Adrenal gland (tissue), 12 donors: ENCODE results near the gene BZW1. TPM values are rescaled to one million over a fixed set of nuclear protein-coding genes. Genes with fewer than 3 reads are reported as not detected.

Experiments used
- DNase-seq, 7 donors: peaks; one replicate each; pipeline ENCODE4 v3.0.0-alpha.2; 2019 to 2020
- H3K27ac ChIP-seq, 5 donors: fragments of 200-600 bp; sonication (generic) in 4 of 5; 1 replicate in 3 of 5; 2 replicates in 2 of 5; pipeline versions ENCODE4 v1.5.1 to v1.8.0; 2016 to 2020; ENCODE audit warnings: mild to moderate bottlenecking in 1 of 5
- H3K27me3 ChIP-seq: fragments of 200-600 bp; 2 replicates; pipeline ENCODE4 v1.8.0; 2021
- H3K36me3 ChIP-seq, 2 donors: fragments of 200-600 bp; replicated peaks in 1 of 2; 1 replicate in 1 of 2; 2 replicates in 1 of 2; pipeline versions ENCODE4 v1.5.1 to v1.8.0; 2018 to 2022
- H3K4me1 ChIP-seq, 2 donors: fragments of 200-600 bp; replicated peaks in 1 of 2; 1 replicate in 1 of 2; 2 replicates in 1 of 2; pipeline versions ENCODE4 v1.5.1 to v1.8.0; 2018 to 2021
- H3K4me3 ChIP-seq, 4 donors: fragments of 200-600 bp; sonication (generic) in 3 of 4; one replicate each; pipeline ENCODE4 v1.5.1; 2016 to 2018
- H3K9me3 ChIP-seq, 3 donors: fragments of 200-600 bp; sonication (generic) in 1 of 3; replicated peaks in 1 of 3; 1 replicate in 2 of 3; 2 replicates in 1 of 3; pipeline versions ENCODE4 v1.5.1 to v1.8.0; 2016 to 2021
- POLR2A ChIP-seq, 2 donors: fragments of 450-650 bp; IDR thresholded peaks; one replicate each; pipeline ENCODE4 v1.6.1; 2017; ENCODE audit warnings: antibody characterized with exemption in 2 of 2, mild to moderate bottlenecking in 2 of 2, moderate library complexity in 1 of 2
- WGBS, 4 donors: extraction: QIAGEN DNeasy Blood & Tissue Kit in 2 of 4; methylation state at CpG; one replicate each; pipeline versions ENCODE4 v1.1.5 to v1.1.7; 2013 to 2017; 5-methylcytosine and 5-hydroxymethylcytosine counted together
- intact Hi-C, 2 donors: fragments of 100-400 bp; cut with DNase I; formaldehyde crosslinking; loops; one replicate each; pipeline versions ENCODE4 v1.14.1 to v1.15.0; 2022 to 2023
- polyA plus RNA-seq, 3 donors: library from polyadenylated mRNA; stranded (reverse); fragments of 200-250 nt in 2 of 3; fragments of 350-450 nt in 1 of 3; fragmentation: Illumina TruSeq in 1 of 3; extraction: RNeasy Lipid Tissue Mini Kit (QIAGEN cat#74804) in 1 of 3; gene quantifications; one replicate each; pipeline ENCODE4 v1.2.3, GENCODE V29; 2013 to 2014
- total RNA-seq, 9 donors: library from RNA; depleted of rRNA in 4 of 9; stranded (reverse); fragments of >200 nt in 4 of 9; fragments of 120-200 nt in 1 of 9; fragmentation: NEBNext Ultra II Directional in 1 of 9; extraction: Animal tissue kit (Norgen Biotek cat#: 25700) in 1 of 9; gene quantifications; one replicate each; pipeline versions ENCODE4 v1.1.0 to v1.2.4, GENCODE V29; 2013 to 2023
- TF ChIP-seq, protein P1 (sequence below), 6 experiments: fragments of 450-650 bp in 4 of 6; fragments of 200-600 bp in 2 of 6; sonication (generic) in 1 of 6; IDR thresholded peaks; 1 replicate in 5 of 6; 2 replicates in 1 of 6; pipeline versions ENCODE4 v1.5.1 to v1.8.0; 2016 to 2021; ENCODE audit warnings: antibody characterized with exemption in 6 of 6, mild to moderate bottlenecking in 2 of 6, moderate library complexity in 1 of 6
- donor health status: healthy with polysubstance abuse.
- donor health status: Bipolar disorder and iron deficiency.
- donor health status: DM: yes; HTN: yes; CAD: no.
- donor health status: DM: no; HTN: no; CAD: no.
- donor health status: DM: no; HTN: no; CAD: no.
- donor health status: DM: yes; HTN: yes; CAD: no.

The BZW1 gene
- total and polyA plus RNA-seq, 12 donors, result 28.4 to 631 (median 193) TPM

DNA sequence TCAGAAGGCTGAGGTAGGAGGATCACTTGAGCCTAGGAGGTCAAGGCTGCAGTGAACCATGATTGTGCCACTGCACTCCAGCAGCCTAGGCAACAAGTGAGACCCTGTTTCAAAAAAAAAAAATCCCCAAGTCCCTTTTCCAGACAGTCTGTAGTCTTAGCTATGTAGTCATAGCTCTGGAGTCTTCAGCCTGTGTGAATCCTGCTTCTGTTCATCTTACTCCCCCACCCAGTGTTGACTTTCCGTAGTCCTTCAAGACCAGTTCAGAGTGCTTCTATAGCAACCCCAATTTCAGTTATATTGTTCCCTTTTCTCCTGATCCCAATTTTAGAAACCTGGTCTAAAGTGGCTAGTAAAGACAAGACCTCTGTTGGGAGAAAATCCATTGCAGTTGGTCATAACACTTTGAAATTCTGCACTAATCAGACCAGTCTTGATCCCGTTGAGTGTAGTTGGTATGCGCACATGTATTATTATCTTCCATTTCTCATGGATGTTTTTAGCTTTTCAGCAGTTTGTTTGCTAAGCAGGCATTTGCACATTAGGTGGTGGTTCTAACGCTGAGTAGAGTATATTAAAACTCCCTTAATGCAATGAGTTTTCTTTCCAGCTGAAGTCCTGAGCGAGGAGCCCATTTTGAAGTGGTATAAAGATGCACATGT is 9.0 kb downstream of the BZW1 start:
- no peak for DNase-seq
- Histone ChIP-seq H3K36me3 (peaks cover 0 to 63% of the 10 kb centered on the region in 2 donors), H3K4me1 (peaks cover 5 to 6% of the 10 kb centered on the region in 2 donors), H3K4me3 (no peak overlapping the region), H3K9me3 (no peaks in the 10 kb centered on the region), H3K27ac (no peak overlapping the region), H3K27me3 (no peaks in the 10 kb centered on the region)
- 91 to 97% (median 96%) methylated on average over 5 of the region's 5 CpGs for WGBS, 4 donors
- TF ChIP-seq, protein P1, sequence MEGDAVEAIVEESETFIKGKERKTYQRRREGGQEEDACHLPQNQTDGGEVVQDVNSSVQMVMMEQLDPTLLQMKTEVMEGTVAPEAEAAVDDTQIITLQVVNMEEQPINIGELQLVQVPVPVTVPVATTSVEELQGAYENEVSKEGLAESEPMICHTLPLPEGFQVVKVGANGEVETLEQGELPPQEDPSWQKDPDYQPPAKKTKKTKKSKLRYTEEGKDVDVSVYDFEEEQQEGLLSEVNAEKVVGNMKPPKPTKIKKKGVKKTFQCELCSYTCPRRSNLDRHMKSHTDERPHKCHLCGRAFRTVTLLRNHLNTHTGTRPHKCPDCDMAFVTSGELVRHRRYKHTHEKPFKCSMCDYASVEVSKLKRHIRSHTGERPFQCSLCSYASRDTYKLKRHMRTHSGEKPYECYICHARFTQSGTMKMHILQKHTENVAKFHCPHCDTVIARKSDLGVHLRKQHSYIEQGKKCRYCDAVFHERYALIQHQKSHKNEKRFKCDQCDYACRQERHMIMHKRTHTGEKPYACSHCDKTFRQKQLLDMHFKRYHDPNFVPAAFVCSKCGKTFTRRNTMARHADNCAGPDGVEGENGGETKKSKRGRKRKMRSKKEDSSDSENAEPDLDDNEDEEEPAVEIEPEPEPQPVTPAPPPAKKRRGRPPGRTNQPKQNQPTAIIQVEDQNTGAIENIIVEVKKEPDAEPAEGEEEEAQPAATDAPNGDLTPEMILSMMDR (IDR thresholded peaks at IDR 0.05), result no peak
- TF ChIP-seq POLR2A (IDR thresholded peaks at IDR 0.05), result no peak
- intact Hi-C loops, result no loop called here

DNA sequence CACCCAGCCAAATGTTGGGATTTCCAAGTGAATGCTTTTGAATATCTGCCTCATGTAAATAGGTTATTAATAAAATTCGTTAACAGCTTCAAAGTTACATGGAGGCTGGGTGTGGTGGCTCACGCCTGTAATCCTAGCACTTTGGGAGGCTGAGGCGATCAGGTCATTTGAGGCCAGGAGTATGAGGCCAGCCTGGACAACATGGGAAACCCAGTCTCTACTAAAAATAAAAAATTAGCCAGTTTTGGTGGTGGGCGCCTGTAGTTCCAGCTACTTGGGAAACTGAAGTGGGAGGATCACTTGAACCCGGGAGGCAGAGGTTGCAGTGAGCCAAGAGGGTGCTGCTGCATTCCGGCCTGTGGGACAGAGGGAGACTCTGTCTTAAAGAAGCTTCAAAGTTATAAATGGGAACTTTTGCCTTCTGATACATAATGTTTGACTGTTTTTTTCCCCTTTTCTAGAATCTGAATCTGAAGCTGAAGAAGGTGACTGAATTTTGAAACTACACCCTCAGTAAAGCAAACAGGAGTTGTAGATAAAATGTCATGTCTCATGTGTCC is 10.1 kb downstream of the BZW1 start:
- TF ChIP-seq, protein P1 (IDR thresholded peaks at IDR 0.05), result no peak
- TF ChIP-seq POLR2A (IDR thresholded peaks at IDR 0.05), result no peak
- H3K27ac ChIP-seq, result no peak overlapping the region
- H3K27me3 ChIP-seq, result no peaks in the 10 kb centered on the region
- peaks cover 13 to 15% of the 10 kb centered on the region in 2 donors for H3K4me1 ChIP-seq
- intact Hi-C loops, result no loop called here
- no peak for DNase-seq
- WGBS, 4 donors, result 84 to 91% (median 90%) methylated on average over 5 to 6 of the region's 6 CpGs
- no peak overlapping the region for H3K4me3 ChIP-seq
- H3K36me3 ChIP-seq, result peaks cover 0 to 52% of the 10 kb centered on the region in 2 donors
- no peaks in the 10 kb centered on the region for H3K9me3 ChIP-seq

DNA sequence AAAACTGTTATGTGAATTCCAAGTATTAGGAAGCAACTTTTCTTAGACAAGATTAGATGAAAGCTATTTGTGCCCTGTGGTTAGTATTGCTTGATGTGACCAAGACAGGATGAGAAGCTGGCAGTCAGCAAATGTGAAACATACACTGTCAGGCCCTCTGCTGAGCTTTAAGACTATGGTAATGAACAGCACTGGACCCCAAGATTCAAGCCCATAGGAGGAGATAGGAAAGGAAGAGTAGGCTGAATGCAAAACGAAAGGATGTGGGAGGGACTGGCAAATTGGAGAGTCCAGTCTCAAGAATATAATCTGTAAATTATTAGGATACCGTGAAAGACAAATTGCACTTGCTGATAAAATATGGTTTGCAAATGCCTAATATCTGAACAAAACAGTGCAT is 16.4 kb downstream of the BZW1 start:
- no peaks in the 10 kb centered on the region for H3K27me3 ChIP-seq
- intact Hi-C loops, result no loop called here
- DNase-seq, result no peak
- H3K9me3 ChIP-seq, result no peaks in the 10 kb centered on the region
- peak overlapping the region in 2 of 5 donors; percentile 57 to 70 for H3K27ac ChIP-seq
- H3K36me3 ChIP-seq, result no peaks in the 10 kb centered on the region
- TF ChIP-seq, protein P1 (IDR thresholded peaks at IDR 0.05), result no peak
- no peak for TF ChIP-seq POLR2A (IDR thresholded peaks at IDR 0.05)
- no peak overlapping the region for H3K4me3 ChIP-seq
- H3K4me1 ChIP-seq, result peaks cover 21 to 26% of the 10 kb centered on the region in 2 donors
- WGBS, 4 donors, result 81 to 87% (median 84%) methylated on average over 2 of the region's 2 CpGs

DNA sequence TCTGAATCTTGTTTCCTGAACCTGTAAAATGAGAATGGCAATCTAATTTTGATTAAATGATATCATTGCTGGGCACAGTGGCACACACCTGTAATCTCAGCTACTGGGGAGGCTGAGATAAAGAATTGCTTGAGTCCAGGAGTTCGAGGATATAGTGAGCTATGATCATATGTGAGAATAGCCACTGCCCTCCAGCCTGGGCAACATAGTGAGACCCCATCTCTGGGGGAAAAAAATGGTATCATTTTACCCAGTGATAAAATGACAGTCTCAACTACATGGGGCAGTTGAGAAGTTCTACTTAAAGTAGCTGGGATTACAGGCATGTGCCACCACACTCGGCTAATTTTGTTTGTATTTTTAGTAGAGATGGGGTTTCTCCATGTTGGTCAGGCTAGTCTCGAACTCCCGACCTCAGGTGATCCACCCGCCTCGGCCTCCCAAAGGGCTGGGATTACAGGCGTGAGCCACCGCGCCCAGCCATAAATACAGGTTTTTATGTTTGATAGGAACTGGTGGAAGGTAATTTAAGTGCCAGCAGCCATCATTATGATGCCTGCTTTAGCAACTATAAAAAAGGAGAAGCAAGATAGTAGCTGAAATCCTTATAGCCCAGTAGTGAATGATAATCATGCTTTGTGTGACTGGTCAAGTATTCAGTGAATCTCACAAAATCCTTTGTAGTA is 17.0 kb downstream of the BZW1 start:
- no peaks in the 10 kb centered on the region for H3K36me3 ChIP-seq
- TF ChIP-seq, protein P1 (IDR thresholded peaks at IDR 0.05), result no peak
- no peak for TF ChIP-seq POLR2A (IDR thresholded peaks at IDR 0.05)
- peaks cover 21 to 26% of the 10 kb centered on the region in 2 donors for H3K4me1 ChIP-seq
- DNase-seq, result peak in 1 of 7 donors; percentile 43
- H3K9me3 ChIP-seq, result no peaks in the 10 kb centered on the region
- H3K27me3 ChIP-seq, result no peaks in the 10 kb centered on the region
- no peak overlapping the region for H3K4me3 ChIP-seq
- 92 to 96% (median 95%) methylated on average over 9 of the region's 9 CpGs for WGBS, 4 donors
- intact Hi-C loops, result no loop called here
- H3K27ac ChIP-seq, result no peak overlapping the region
